OCI-LY1 (cell line): ENCODE data around the gene SLC26A9.

Experiments used
- H2AFZ ChIP-seq: fragments of 200-600 bp; sonication (generic), shearing (Covaris generic); 2 replicates; pipeline ENCODE4 v1.6.0; 2014; ENCODE audit warnings: antibody characterized with exemption, mild to moderate bottlenecking, low read length
- H3F3A ChIP-seq: fragments of 200-600 bp; sonication (generic), shearing (Covaris generic); 2 replicates; pipeline ENCODE4 v1.6.0; 2014; ENCODE audit warnings: mild to moderate bottlenecking, antibody characterized with exemption, low read length, moderate library complexity; ENCODE audit not compliant: insufficient read depth
- H3K27ac ChIP-seq: fragments of 200-600 bp; sonication (generic); 2 replicates; pipeline ENCODE4 v1.5.1; 2014; ENCODE audit warnings: low read length, mixed run types, mild to moderate bottlenecking, low read depth; ENCODE audit not compliant: poor library complexity, severe bottlenecking
- H3K27me3 ChIP-seq: fragments of 200-600 bp; sonication (generic); 2 replicates; pipeline ENCODE4 v1.6.0; 2014; ENCODE audit warnings: antibody characterized with exemption, mild to moderate bottlenecking, low read length, moderate library complexity; ENCODE audit not compliant: insufficient read depth
- H3K36me3 ChIP-seq: fragments of 200-600 bp; sonication (generic); 2 replicates; pipeline ENCODE4 v1.6.1; 2014; ENCODE audit warnings: mild to moderate bottlenecking, antibody characterized with exemption, low read length, moderate library complexity, mixed read lengths; ENCODE audit not compliant: insufficient read depth
- H3K4me1 ChIP-seq: fragments of 200-600 bp; sonication (generic); 2 replicates; pipeline ENCODE4 v1.5.1; 2014; ENCODE audit warnings: mild to moderate bottlenecking, low read length, moderate library complexity; ENCODE audit not compliant: insufficient read depth, severe bottlenecking
- H3K4me2 ChIP-seq: fragments of 200-600 bp; sonication (generic), shearing (Covaris generic); 2 replicates; pipeline ENCODE4 v1.6.1; 2014; ENCODE audit warnings: low read length
- H3K4me3 ChIP-seq: fragments of 200-600 bp; sonication (generic); 2 replicates; pipeline ENCODE4 v1.5.1; 2014; ENCODE audit warnings: low read length, low read depth, mild to moderate bottlenecking, mixed read lengths; ENCODE audit not compliant: poor library complexity, severe bottlenecking
- H3K79me2 ChIP-seq: fragments of 200-600 bp; shearing (Covaris generic); 2 replicates; pipeline ENCODE4 v1.6.1; 2016; ENCODE audit warnings: mixed run types, low read length, mixed read lengths; ENCODE audit not compliant: insufficient read depth
- H3K9ac ChIP-seq: fragments of 200-600 bp; sonication (generic), shearing (Covaris generic); 2 replicates; pipeline ENCODE4 v1.6.1; 2014; ENCODE audit warnings: mild to moderate bottlenecking, low read length, mixed read lengths
- H3K9me2 ChIP-seq: fragments of 200-600 bp; sonication (generic), shearing (Covaris generic); 2 replicates; pipeline ENCODE4 v1.6.1; 2014; ENCODE audit warnings: low read depth, mild to moderate bottlenecking, low read length, mixed read lengths
- H3K9me3 ChIP-seq: fragments of 200-600 bp; shearing (Covaris generic); 2 replicates; pipeline ENCODE4 v1.6.1; 2014; ENCODE audit warnings: low read length, mixed read lengths
- H4K20me1 ChIP-seq: fragments of 200-600 bp; sonication (generic), shearing (Covaris generic); 2 replicates; pipeline ENCODE4 v1.6.0; 2016; ENCODE audit warnings: mild to moderate bottlenecking, low read length; ENCODE audit not compliant: insufficient read depth
- CTCF ChIP-seq: fragments of 200-600 bp; sonication (generic), shearing (Covaris generic); IDR thresholded peaks from 2 replicates; pipeline ENCODE4 v1.5.1; 2017; ENCODE audit warnings: mild to moderate bottlenecking, antibody characterized with exemption, low read length, moderate library complexity, mixed read lengths
- EZH2 ChIP-seq: fragments of 200-600 bp; sonication (generic), shearing (Covaris generic); IDR thresholded peaks from 2 replicates; pipeline ENCODE4 v1.8.0; 2017; ENCODE audit warnings: borderline replicate concordance, mixed run types, mild to moderate bottlenecking, antibody characterized with exemption, low read length, moderate library complexity, mixed read lengths

Gene SLC26A9

GRCh38 chr1:205938682-205939081, 4.6 kb downstream of the SLC26A9 start:
- Histone ChIP-seq H3K4me1 (no peaks in the 10 kb centered on the region), H3K27ac (no peak overlapping the region), H3K36me3 (no peaks in the 10 kb centered on the region), H2AFZ (no peak overlapping the region), H3F3A (no peaks in the 10 kb centered on the region), H3K9ac (no peak overlapping the region), H3K4me3 (no peak overlapping the region), H3K9me2 (no peaks in the 10 kb centered on the region), H4K20me1 (no peaks in the 10 kb centered on the region), H3K79me2 (no peaks in the 10 kb centered on the region), H3K9me3 (no peaks in the 10 kb centered on the region), H3K4me2 (no peak overlapping the region), H3K27me3 (peaks cover 6% of the 10 kb centered on the region; the same call in 1 of the 2 replicates)
- no peak for TF ChIP-seq CTCF

GRCh38 chr1:205936846-205937586, 6.2 kb downstream of the SLC26A9 start:
- no peaks in the 10 kb centered on the region for H3K4me1 ChIP-seq
- no peaks in the 10 kb centered on the region for H3K9me3 ChIP-seq
- H3K79me2 ChIP-seq: no peaks in the 10 kb centered on the region
- no peaks in the 10 kb centered on the region for H3K9me2 ChIP-seq
- no peaks in the 10 kb centered on the region for H4K20me1 ChIP-seq
- peaks cover 6% of the 10 kb centered on the region; the same call in 1 of the 2 replicates for H3K27me3 ChIP-seq
- H3K36me3 ChIP-seq: no peaks in the 10 kb centered on the region
- no peaks in the 10 kb centered on the region for H3F3A ChIP-seq
- no peak overlapping the region for H3K4me3 ChIP-seq
- no peak overlapping the region for H3K9ac ChIP-seq
- no peak overlapping the region for H3K4me2 ChIP-seq
- H3K27ac ChIP-seq: no peak overlapping the region
- H2AFZ ChIP-seq: no peak overlapping the region
- TF ChIP-seq CTCF (no peak), EZH2 (no peak)

DNA sequence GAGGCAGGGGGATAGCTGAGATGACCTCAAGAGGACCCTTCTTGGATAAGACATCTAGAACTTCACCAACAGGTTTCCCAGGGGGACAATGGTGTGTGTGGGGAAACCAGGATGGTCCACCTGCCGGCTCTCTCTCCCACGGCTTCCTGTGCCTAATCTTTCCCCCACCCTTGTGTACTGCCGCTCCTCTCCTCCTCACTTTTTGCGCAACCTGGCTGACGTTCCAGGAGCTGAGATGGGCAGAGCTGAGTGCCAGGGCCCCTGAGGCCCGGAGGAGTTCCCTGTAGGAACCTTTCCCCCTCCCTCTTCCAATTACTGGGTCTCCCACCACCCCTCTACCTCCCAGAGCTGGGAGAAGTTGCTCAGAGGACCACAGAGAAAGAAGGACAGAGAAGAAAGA, 6.9 kb downstream of the SLC26A9 start:
- peaks cover 6% of the 10 kb centered on the region; the same call in 1 of the 2 replicates for H3K27me3 ChIP-seq
- H3K36me3 ChIP-seq: no peaks in the 10 kb centered on the region
- no peaks in the 10 kb centered on the region for H3K4me1 ChIP-seq
- no peak overlapping the region for H3K27ac ChIP-seq
- H3K9me3 ChIP-seq: no peaks in the 10 kb centered on the region
- H2AFZ ChIP-seq: no peak overlapping the region
- no peaks in the 10 kb centered on the region for H3K9me2 ChIP-seq
- no peak overlapping the region for H3K4me2 ChIP-seq
- TF ChIP-seq CTCF (no peak), EZH2 (no peak)
- H3F3A ChIP-seq: no peaks in the 10 kb centered on the region
- no peaks in the 10 kb centered on the region for H3K79me2 ChIP-seq
- H3K4me3 ChIP-seq: no peak overlapping the region
- no peaks in the 10 kb centered on the region for H4K20me1 ChIP-seq
- H3K9ac ChIP-seq: no peak overlapping the region
